Body of pancreas (tissue), 4 donors: Measurements from ENCODE around the gene PKN3. TPM values are rescaled to one million over a fixed set of nuclear protein-coding genes. Genes with fewer than 3 reads are reported as not detected.
"Not testable (repeated sequence)": the region's sequence is repeated elsewhere in the genome, so short reads cannot be mapped to it uniquely, and the experiment has no call there.

Source experiments
- ATAC-seq: fragments of 150-250 bp; one replicate; pipeline ENCODE4 v1.9.1; 2016
- DNase-seq, 4 donors: peaks; one replicate each; pipeline ENCODE4 v3.0.0-alpha.2; 2019
- H3K27ac ChIP-seq, 4 donors: fragments of 200-600 bp; sonication (generic); 1 replicate in 3 of 4; 2 replicates in 1 of 4; pipeline versions ENCODE4 v1.5.1 to v1.6.1; 2016 to 2019; ENCODE audit warnings: mild to moderate bottlenecking in 1 of 4, mixed read lengths in 1 of 4, moderate library complexity in 1 of 4
- H3K27me3 ChIP-seq, 2 donors: fragments of 200-600 bp; sonication (generic); one replicate each; pipeline ENCODE4 v1.6.0; 2016; ENCODE audit warnings: mild to moderate bottlenecking in 1 of 2
- H3K36me3 ChIP-seq, 2 donors: fragments of 200-600 bp; sonication (generic); replicated peaks in 1 of 2; 2 replicates each; pipeline ENCODE4 v1.5.1; 2016; ENCODE audit warnings: low read depth in 2 of 2; ENCODE audit not compliant: insufficient read depth in 1 of 2
- H3K4me1 ChIP-seq: fragments of 200-600 bp; sonication (generic); one replicate; pipeline ENCODE4 v1.6.0; 2016
- H3K4me3 ChIP-seq, 2 donors: fragments of 200-600 bp; sonication (generic); 1 replicate in 1 of 2; 2 replicates in 1 of 2; pipeline ENCODE4 v1.5.1; 2016 to 2019
- H3K9me3 ChIP-seq, 3 donors: fragments of 200-600 bp; sonication (generic); 1 replicate in 2 of 3; 2 replicates in 1 of 3; pipeline ENCODE4 v1.5.1; 2016
- CTCF ChIP-seq, 7 experiments: fragments of 450-650 bp in 4 of 7; fragments of 200-600 bp in 3 of 7; sonication (generic) in 3 of 7; IDR thresholded peaks; one replicate each; pipeline ENCODE4 v1.5.1; 2016 to 2019; ENCODE audit warnings: antibody characterized with exemption in 7 of 7
- POLR2A ChIP-seq, 3 donors: fragments of 450-650 bp; IDR thresholded peaks; one replicate each; pipeline ENCODE4 v1.6.1; 2016; ENCODE audit warnings: antibody characterized with exemption in 3 of 3, mild to moderate bottlenecking in 2 of 3
- WGBS, 2 donors: methylation state at CpG; one replicate each; pipeline ENCODE4 v1.1.5; 2017; 5-methylcytosine and 5-hydroxymethylcytosine counted together
- intact Hi-C: fragments of 100-400 bp; cut with DNase I; formaldehyde crosslinking; loops from one replicate; pipeline ENCODE4 v1.15.1; 2023
- total RNA-seq, 2 donors: library from RNA; depleted of rRNA; stranded (reverse); fragments of >200 nt; gene quantifications; one replicate each; pipeline ENCODE4 v1.1.0, GENCODE V29; 2016

Gene PKN3
- total RNA-seq, 2 donors from 2014 or later = 4.9 to 10.2 TPM

- Histone ChIP-seq H3K36me3 (no peaks in the 10 kb centered on the region), H3K9me3 (no peaks in the 10 kb centered on the region), H3K27me3 (no peaks in the 10 kb centered on the region), H3K27ac (peak overlapping the region; percentile 96 to 100 (median 98)), H3K4me1 (peaks cover 7% of the 10 kb centered on the region), H3K4me3 (no peak overlapping the region)
- WGBS, 2 donors = 97% methylated on average over 13 of the region's 13 CpGs
- ATAC-seq (no peak), DNase-seq (peak in 1 of 4 donors; percentile 24)
- TF ChIP-seq POLR2A (IDR thresholded peaks at IDR 0.05) (no peak), CTCF (IDR thresholded peaks at IDR 0.05) (no peak)
- intact Hi-C loops = no loop called here
Measured at GRCh38 chr9:128657344-128657704, 45.0 kb upstream of the PKN3 start.

- ATAC-seq (no peak), DNase-seq (no peak)
- Histone ChIP-seq H3K27ac (no peak overlapping the region), H3K4me1 (peaks cover 7% of the 10 kb centered on the region), H3K27me3 (no peaks in the 10 kb centered on the region), H3K9me3 (no peaks in the 10 kb centered on the region), H3K4me3 (no peak overlapping the region), H3K36me3 (no peaks in the 10 kb centered on the region)
- WGBS, 2 donors = 83 to 94% methylated on average over 3 of the region's 3 CpGs
- no peak for TF ChIP-seq POLR2A (IDR thresholded peaks at IDR 0.05)
- TF ChIP-seq CTCF (IDR thresholded peaks at IDR 0.05) = no peak
- intact Hi-C loops = no loop called here
Measured at GRCh38 chr9:128657796-128658195, 44.5 kb upstream of the PKN3 start.

GRCh38 chr9:128666481-128666941, 35.8 kb upstream of the PKN3 start:
- H3K4me1 ChIP-seq, H3K9me3 ChIP-seq, intact Hi-C loops, H3K4me3 ChIP-seq, ATAC-seq, H3K27ac ChIP-seq, H3K36me3 ChIP-seq, DNase-seq, H3K27me3 ChIP-seq: not testable (repeated sequence)
- WGBS, 2 donors = 94 to 95% methylated on average over 8 of the region's 8 CpGs

GRCh38 chr9:128669786-128670185, 32.5 kb upstream of the PKN3 start:
- intact Hi-C loops = no loop called here
- 94 to 95% methylated on average over 6 of the region's 6 CpGs for WGBS, 2 donors
- no peaks in the 10 kb centered on the region for H3K4me1 ChIP-seq
- ATAC-seq (no peak), DNase-seq (no peak)
- no peak overlapping the region for H3K27ac ChIP-seq
- no peak for TF ChIP-seq POLR2A (IDR thresholded peaks at IDR 0.05)
- no peak for TF ChIP-seq CTCF (IDR thresholded peaks at IDR 0.05)
- no peak overlapping the region for H3K4me3 ChIP-seq
- no peaks in the 10 kb centered on the region for H3K27me3 ChIP-seq
- no peaks in the 10 kb centered on the region for H3K9me3 ChIP-seq
- H3K36me3 ChIP-seq = no peaks in the 10 kb centered on the region

GRCh38 chr9:128675382-128675781, 26.9 kb upstream of the PKN3 start:
- Histone ChIP-seq H3K4me1 (no peaks in the 10 kb centered on the region), H3K27me3 (no peaks in the 10 kb centered on the region), H3K9me3 (no peaks in the 10 kb centered on the region), H3K36me3 (no peaks in the 10 kb centered on the region), H3K4me3 (no peak overlapping the region), H3K27ac (no peak overlapping the region)
- DNase-seq (no peak), ATAC-seq (no peak)
- no peak for TF ChIP-seq POLR2A (IDR thresholded peaks at IDR 0.05)
- no peak for TF ChIP-seq CTCF (IDR thresholded peaks at IDR 0.05)
- intact Hi-C loops = no loop called here
- 98 to 100% methylated on average over 4 of the region's 4 CpGs for WGBS, 2 donors
